NK-92 (cell line): ENCODE results near the gene ABCC4.
"Not testable (repeated sequence)": the region's sequence is repeated elsewhere in the genome, so short reads cannot be mapped to it uniquely, and the experiment has no call there.

ENCODE experiments used
- DNase-seq: peaks from one replicate; lab custom pipeline; 2025; ENCODE audit not compliant: unreplicated experiment; lab: John Stamatoyannopoulos, UW

Gene ABCC4

GRCh38 chr13:95298169-95298965 lies 2.9 kb downstream of the ABCC4 start:
- DNase-seq = no peak

GRCh38 chr13:95296326-95296925 lies 4.8 kb downstream of the ABCC4 start:
- DNase-seq = no peak

GRCh38 chr13:95295026-95295425 lies 6.2 kb downstream of the ABCC4 start:
- DNase-seq = no peak

GRCh38 chr13:95292622-95293021 lies 8.6 kb downstream of the ABCC4 start:
- no peak for DNase-seq

GRCh38 chr13:95289901-95290300 lies 11.3 kb downstream of the ABCC4 start:
- DNase-seq = not testable (repeated sequence)

- no peak for DNase-seq
Measured at GRCh38 chr13:95289020-95289444, 12.2 kb downstream of the ABCC4 start.

GRCh38 chr13:95284436-95284835 lies 16.8 kb downstream of the ABCC4 start:
- DNase-seq = no peak

GRCh38 chr13:95279016-95279415 lies 22.2 kb downstream of the ABCC4 start:
- no peak for DNase-seq

- DNase-seq = no peak
Measured at GRCh38 chr13:95276037-95276505, 25.2 kb downstream of the ABCC4 start.

- DNase-seq = no peak
Measured at GRCh38 chr13:95275322-95276036, 25.8 kb downstream of the ABCC4 start.

GRCh38 chr13:95273592-95274132 lies 27.6 kb downstream of the ABCC4 start:
- not testable (repeated sequence) for DNase-seq

GRCh38 chr13:95272076-95272475 lies 29.2 kb downstream of the ABCC4 start:
- DNase-seq = not testable (repeated sequence)

GRCh38 chr13:95269756-95270155 lies 31.5 kb downstream of the ABCC4 start:
- no peak for DNase-seq

- DNase-seq = not testable (repeated sequence)
Measured at GRCh38 chr13:95268343-95269065, 32.7 kb downstream of the ABCC4 start.

GRCh38 chr13:95267662-95268342 lies 33.4 kb downstream of the ABCC4 start:
- DNase-seq = no peak

GRCh38 chr13:95264225-95264624 lies 37.0 kb downstream of the ABCC4 start:
- no peak for DNase-seq

GRCh38 chr13:95262837-95263384 lies 38.3 kb downstream of the ABCC4 start:
- DNase-seq = no peak

GRCh38 chr13:95261956-95262355 lies 39.3 kb downstream of the ABCC4 start:
- no peak for DNase-seq

- no peak for DNase-seq
Measured at GRCh38 chr13:95260031-95260525, 41.2 kb downstream of the ABCC4 start.
